Adrenal gland (tissue), 12 donors: ENCODE measurements around the gene RNF145. TPM values are rescaled to one million over a fixed set of nuclear protein-coding genes. Genes with fewer than 3 reads are reported as not detected.
"Not testable (repeated sequence)": the region's sequence is repeated elsewhere in the genome, so short reads cannot be mapped to it uniquely, and the experiment has no call there.

Experiments used
- DNase-seq, 7 donors: peaks; one replicate each; pipeline ENCODE4 v3.0.0-alpha.2; 2019 to 2020
- H3K27ac ChIP-seq, 5 donors: fragments of 200-600 bp; sonication (generic) in 4 of 5; 1 replicate in 3 of 5; 2 replicates in 2 of 5; pipeline versions ENCODE4 v1.5.1 to v1.8.0; 2016 to 2020; ENCODE audit warnings: mild to moderate bottlenecking in 1 of 5
- H3K27me3 ChIP-seq: fragments of 200-600 bp; 2 replicates; pipeline ENCODE4 v1.8.0; 2021
- H3K36me3 ChIP-seq, 2 donors: fragments of 200-600 bp; replicated peaks in 1 of 2; 1 replicate in 1 of 2; 2 replicates in 1 of 2; pipeline versions ENCODE4 v1.5.1 to v1.8.0; 2018 to 2022
- H3K4me1 ChIP-seq, 2 donors: fragments of 200-600 bp; replicated peaks in 1 of 2; 1 replicate in 1 of 2; 2 replicates in 1 of 2; pipeline versions ENCODE4 v1.5.1 to v1.8.0; 2018 to 2021
- H3K4me3 ChIP-seq, 4 donors: fragments of 200-600 bp; sonication (generic) in 3 of 4; one replicate each; pipeline ENCODE4 v1.5.1; 2016 to 2018
- H3K9me3 ChIP-seq, 3 donors: fragments of 200-600 bp; sonication (generic) in 1 of 3; replicated peaks in 1 of 3; 1 replicate in 2 of 3; 2 replicates in 1 of 3; pipeline versions ENCODE4 v1.5.1 to v1.8.0; 2016 to 2021
- POLR2A ChIP-seq, 2 donors: fragments of 450-650 bp; IDR thresholded peaks; one replicate each; pipeline ENCODE4 v1.6.1; 2017; ENCODE audit warnings: antibody characterized with exemption in 2 of 2, mild to moderate bottlenecking in 2 of 2, moderate library complexity in 1 of 2
- WGBS, 4 donors: extraction: QIAGEN DNeasy Blood & Tissue Kit in 2 of 4; methylation state at CpG; one replicate each; pipeline versions ENCODE4 v1.1.5 to v1.1.7; 2013 to 2017; 5-methylcytosine and 5-hydroxymethylcytosine counted together
- intact Hi-C, 2 donors: fragments of 100-400 bp; cut with DNase I; formaldehyde crosslinking; loops; one replicate each; pipeline versions ENCODE4 v1.14.1 to v1.15.0; 2022 to 2023
- polyA plus RNA-seq, 3 donors: library from polyadenylated mRNA; stranded (reverse); fragments of 200-250 nt in 2 of 3; fragments of 350-450 nt in 1 of 3; fragmentation: Illumina TruSeq in 1 of 3; extraction: RNeasy Lipid Tissue Mini Kit (QIAGEN cat#74804) in 1 of 3; gene quantifications; one replicate each; pipeline ENCODE4 v1.2.3, GENCODE V29; 2013 to 2014
- total RNA-seq, 9 donors: library from RNA; depleted of rRNA in 4 of 9; stranded (reverse); fragments of >200 nt in 4 of 9; fragments of 120-200 nt in 1 of 9; fragmentation: NEBNext Ultra II Directional in 1 of 9; extraction: Animal tissue kit (Norgen Biotek cat#: 25700) in 1 of 9; gene quantifications; one replicate each; pipeline versions ENCODE4 v1.1.0 to v1.2.4, GENCODE V29; 2013 to 2023
- TF ChIP-seq, protein P1 (sequence below), 6 experiments: fragments of 450-650 bp in 4 of 6; fragments of 200-600 bp in 2 of 6; sonication (generic) in 1 of 6; IDR thresholded peaks; 1 replicate in 5 of 6; 2 replicates in 1 of 6; pipeline versions ENCODE4 v1.5.1 to v1.8.0; 2016 to 2021; ENCODE audit warnings: antibody characterized with exemption in 6 of 6, mild to moderate bottlenecking in 2 of 6, moderate library complexity in 1 of 6
- donor health status: healthy with polysubstance abuse.
- donor health status: Bipolar disorder and iron deficiency.
- donor health status: DM: yes; HTN: yes; CAD: no.
- donor health status: DM: no; HTN: no; CAD: no.
- donor health status: DM: no; HTN: no; CAD: no.
- donor health status: DM: yes; HTN: yes; CAD: no.

The RNF145 gene
- total and polyA plus RNA-seq, 12 donors = 20.2 to 138 (median 69.6) TPM

DNA sequence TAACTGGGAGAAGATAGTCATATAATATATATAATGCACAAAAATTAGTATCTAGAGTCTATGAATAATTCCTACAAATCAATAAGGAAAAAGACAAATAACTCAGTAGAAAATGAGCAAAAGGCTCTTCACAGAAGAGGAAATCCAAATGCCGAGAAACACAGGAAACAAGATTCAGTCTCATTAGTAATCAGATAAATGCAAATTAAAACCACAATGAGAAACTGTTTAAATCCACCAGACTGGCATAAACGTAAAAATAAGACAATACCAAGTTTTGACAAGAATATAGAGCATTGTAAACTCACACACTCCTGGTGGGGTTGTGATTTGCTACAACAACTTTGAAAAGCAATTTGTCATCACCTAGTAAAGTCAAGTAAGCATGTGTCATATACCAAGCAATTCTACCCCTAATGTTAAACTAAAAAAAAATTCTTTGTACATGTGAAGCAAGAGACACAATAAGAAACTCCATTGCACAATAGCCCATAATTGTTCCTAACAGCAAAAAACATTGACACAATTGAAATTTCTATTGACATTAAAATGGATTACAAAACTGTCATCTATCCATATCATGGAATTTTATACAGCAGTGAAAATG is 32.7 kb upstream of the RNF145 start:
- TF ChIP-seq POLR2A (IDR thresholded peaks at IDR 0.05) = no peak
- TF ChIP-seq, protein P1, sequence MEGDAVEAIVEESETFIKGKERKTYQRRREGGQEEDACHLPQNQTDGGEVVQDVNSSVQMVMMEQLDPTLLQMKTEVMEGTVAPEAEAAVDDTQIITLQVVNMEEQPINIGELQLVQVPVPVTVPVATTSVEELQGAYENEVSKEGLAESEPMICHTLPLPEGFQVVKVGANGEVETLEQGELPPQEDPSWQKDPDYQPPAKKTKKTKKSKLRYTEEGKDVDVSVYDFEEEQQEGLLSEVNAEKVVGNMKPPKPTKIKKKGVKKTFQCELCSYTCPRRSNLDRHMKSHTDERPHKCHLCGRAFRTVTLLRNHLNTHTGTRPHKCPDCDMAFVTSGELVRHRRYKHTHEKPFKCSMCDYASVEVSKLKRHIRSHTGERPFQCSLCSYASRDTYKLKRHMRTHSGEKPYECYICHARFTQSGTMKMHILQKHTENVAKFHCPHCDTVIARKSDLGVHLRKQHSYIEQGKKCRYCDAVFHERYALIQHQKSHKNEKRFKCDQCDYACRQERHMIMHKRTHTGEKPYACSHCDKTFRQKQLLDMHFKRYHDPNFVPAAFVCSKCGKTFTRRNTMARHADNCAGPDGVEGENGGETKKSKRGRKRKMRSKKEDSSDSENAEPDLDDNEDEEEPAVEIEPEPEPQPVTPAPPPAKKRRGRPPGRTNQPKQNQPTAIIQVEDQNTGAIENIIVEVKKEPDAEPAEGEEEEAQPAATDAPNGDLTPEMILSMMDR (IDR thresholded peaks at IDR 0.05) = no peak
- no peaks in the 10 kb centered on the region for H3K9me3 ChIP-seq
- H3K4me3 ChIP-seq = no peak overlapping the region
- H3K36me3 ChIP-seq = no peaks in the 10 kb centered on the region
- H3K4me1 ChIP-seq = no peaks in the 10 kb centered on the region
- DNase-seq = no peak
- 53 to 64% (median 56%) methylated on average over 2 of the region's 2 CpGs for WGBS, 4 donors
- intact Hi-C loops = no loop called here
- no peak overlapping the region for H3K27ac ChIP-seq
- no peaks in the 10 kb centered on the region for H3K27me3 ChIP-seq

GRCh38 chr5:159240301-159240870 is 31.0 kb upstream of the RNF145 start:
- no peaks in the 10 kb centered on the region for H3K27me3 ChIP-seq
- no peak for DNase-seq
- no peaks in the 10 kb centered on the region for H3K36me3 ChIP-seq
- H3K4me1 ChIP-seq = no peaks in the 10 kb centered on the region
- TF ChIP-seq POLR2A (IDR thresholded peaks at IDR 0.05) = no peak
- TF ChIP-seq, protein P1 (IDR thresholded peaks at IDR 0.05) = no peak
- 75 to 86% (median 78%) methylated on average over 4 of the region's 4 CpGs for WGBS, 4 donors
- no peak overlapping the region for H3K27ac ChIP-seq
- no peak overlapping the region for H3K4me3 ChIP-seq
- H3K9me3 ChIP-seq = no peaks in the 10 kb centered on the region
- intact Hi-C loops = no loop called here

DNA sequence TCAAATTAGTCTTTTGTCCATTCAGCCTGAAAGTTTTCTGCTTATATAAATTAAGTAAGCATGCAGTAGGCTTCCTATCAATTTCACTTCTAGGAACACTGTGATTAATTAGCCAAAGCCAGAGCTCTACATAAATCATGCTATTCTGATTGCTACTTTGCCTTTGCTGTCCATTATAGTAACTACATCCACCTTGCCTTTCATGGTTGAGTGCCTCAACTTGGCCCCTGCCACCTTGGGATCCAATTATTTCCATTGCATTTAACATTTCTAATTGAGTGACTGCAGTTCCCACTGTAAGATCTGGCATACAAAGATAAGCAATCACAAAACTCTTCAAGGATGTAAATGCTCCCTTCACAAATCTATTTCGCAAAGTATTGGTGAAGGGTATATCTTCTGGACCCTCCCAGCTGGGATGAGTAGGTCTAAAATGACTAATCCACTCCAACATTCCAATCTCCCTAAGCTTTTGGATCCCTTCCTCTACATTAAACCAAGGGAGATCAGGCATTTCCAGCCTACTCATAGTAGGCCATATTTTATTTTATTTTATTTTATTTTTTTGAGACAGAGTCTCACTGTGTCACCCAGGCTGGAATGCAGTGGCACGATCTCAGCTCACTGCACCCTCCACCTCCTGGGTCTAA is 26.6 kb upstream of the RNF145 start:
- H3K27me3 ChIP-seq, H3K4me1 ChIP-seq, H3K36me3 ChIP-seq, H3K9me3 ChIP-seq, DNase-seq, H3K27ac ChIP-seq, intact Hi-C loops, H3K4me3 ChIP-seq: not testable (repeated sequence)
- WGBS, 4 donors = 87 to 98% (median 92%) methylated on average over 2 of the region's 2 CpGs

DNA sequence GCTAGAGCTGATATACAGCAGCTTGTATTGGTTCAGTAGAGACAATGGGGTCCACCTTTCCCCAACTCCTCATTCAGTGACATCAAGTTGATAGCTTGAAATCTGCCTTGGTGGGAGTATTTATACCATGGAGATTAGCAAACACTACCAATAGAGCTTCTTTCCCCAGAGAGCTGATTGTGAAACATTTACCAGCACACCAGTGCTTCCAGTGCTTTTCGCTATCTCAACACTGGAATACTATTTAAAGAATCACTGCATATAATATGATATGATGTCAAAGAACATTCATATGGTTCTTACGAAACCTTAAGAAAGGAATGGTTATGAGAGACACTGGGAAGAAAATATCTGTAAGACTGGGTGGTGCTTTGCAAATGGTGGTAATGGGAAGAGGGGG is 21.8 kb upstream of the RNF145 start:
- Histone ChIP-seq H3K4me1 (no peaks in the 10 kb centered on the region), H3K36me3 (no peaks in the 10 kb centered on the region), H3K9me3 (no peaks in the 10 kb centered on the region), H3K27me3 (no peaks in the 10 kb centered on the region), H3K27ac (no peak overlapping the region), H3K4me3 (no peak overlapping the region)
- intact Hi-C loops = no loop called here
- no peak for DNase-seq
- TF ChIP-seq, protein P1 (IDR thresholded peaks at IDR 0.05) = no peak
- TF ChIP-seq POLR2A (IDR thresholded peaks at IDR 0.05) = no peak
- WGBS, 4 donors = 82 to 94% (median 93%) methylated on average over 2 of the region's 2 CpGs
